ENCODE measurements around the gene RHOG. TPM values are rescaled to one million over a fixed set of nuclear protein-coding genes. Genes with fewer than 3 reads are reported as not detected.

The RHOG gene
- total and polyA plus RNA-seq, 9 of the 15 experiments (the other 6 are each of a cell fraction or from before 2014, with no cell fraction given): 22.6 to 162 (median 80.3) TPM

- TF ChIP-seq, protein P1, sequence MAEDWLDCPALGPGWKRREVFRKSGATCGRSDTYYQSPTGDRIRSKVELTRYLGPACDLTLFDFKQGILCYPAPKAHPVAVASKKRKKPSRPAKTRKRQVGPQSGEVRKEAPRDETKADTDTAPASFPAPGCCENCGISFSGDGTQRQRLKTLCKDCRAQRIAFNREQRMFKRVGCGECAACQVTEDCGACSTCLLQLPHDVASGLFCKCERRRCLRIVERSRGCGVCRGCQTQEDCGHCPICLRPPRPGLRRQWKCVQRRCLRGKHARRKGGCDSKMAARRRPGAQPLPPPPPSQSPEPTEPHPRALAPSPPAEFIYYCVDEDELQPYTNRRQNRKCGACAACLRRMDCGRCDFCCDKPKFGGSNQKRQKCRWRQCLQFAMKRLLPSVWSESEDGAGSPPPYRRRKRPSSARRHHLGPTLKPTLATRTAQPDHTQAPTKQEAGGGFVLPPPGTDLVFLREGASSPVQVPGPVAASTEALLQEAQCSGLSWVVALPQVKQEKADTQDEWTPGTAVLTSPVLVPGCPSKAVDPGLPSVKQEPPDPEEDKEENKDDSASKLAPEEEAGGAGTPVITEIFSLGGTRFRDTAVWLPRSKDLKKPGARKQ (CRISPR knock-in tag; IDR thresholded peaks at IDR 0.05): no peak
- TF ChIP-seq ZNF589 (CRISPR knock-in tag; IDR thresholded peaks at IDR 0.05; ENCODE audit: low read depth) (peak; percentile 81; the same call in 1 of the 2 replicates), ZNF79 (CRISPR knock-in tag; IDR thresholded peaks at IDR 0.05; ENCODE audit: low read depth) (no peak), EWSR1 (IDR thresholded peaks at IDR 0.05; ENCODE audit: borderline replicate concordance, low read depth, partially characterized antibody) (no peak), SRSF3 (IDR thresholded peaks at IDR 0.05; ENCODE audit: insufficient read depth, low read length) (no peak), CHD1 (IDR thresholded peaks at IDR 0.05; ENCODE audit: low read length) (no peak), NFE2L1 (tag; IDR thresholded peaks at IDR 0.05; ENCODE audit: borderline replicate concordance, low read depth) (no peak), FUS (optimal IDR thresholded peaks at IDR 0.05; ENCODE audit: low read depth, low read length) (no peak), NFATC3 (IDR thresholded peaks at IDR 0.05) (no peak), SIN3B (IDR thresholded peaks at IDR 0.05; ENCODE audit: low read depth) (no peak), ZNF217 (CRISPR knock-in tag; IDR thresholded peaks at IDR 0.05) (no peak), ZNF507 (tag; conservative IDR thresholded peaks at IDR 0.05) (no peak), HMG20B (CRISPR knock-in tag; IDR thresholded peaks at IDR 0.05) (no peak), ZNF431 (CRISPR knock-in tag; IDR thresholded peaks at IDR 0.05) (no peak), CBFA2T3 (IDR thresholded peaks at IDR 0.05) (peak; percentile 83), ZNF668 (CRISPR knock-in tag; IDR thresholded peaks at IDR 0.05) (no peak), HSF4 (CRISPR knock-in tag; IDR thresholded peaks at IDR 0.05; ENCODE audit: borderline replicate concordance) (no peak), IRF2 (CRISPR knock-in tag; IDR thresholded peaks at IDR 0.05) (no peak), TBL1XR1 (IDR thresholded peaks at IDR 0.05; ENCODE audit: low read length in 2 of 2) (peak; percentile 86 to 87), GABPB1 (CRISPR knock-in tag; IDR thresholded peaks at IDR 0.05) (peak; percentile 54; the same call in 1 of the 2 replicates)
- TF ChIP-seq, protein P2, sequence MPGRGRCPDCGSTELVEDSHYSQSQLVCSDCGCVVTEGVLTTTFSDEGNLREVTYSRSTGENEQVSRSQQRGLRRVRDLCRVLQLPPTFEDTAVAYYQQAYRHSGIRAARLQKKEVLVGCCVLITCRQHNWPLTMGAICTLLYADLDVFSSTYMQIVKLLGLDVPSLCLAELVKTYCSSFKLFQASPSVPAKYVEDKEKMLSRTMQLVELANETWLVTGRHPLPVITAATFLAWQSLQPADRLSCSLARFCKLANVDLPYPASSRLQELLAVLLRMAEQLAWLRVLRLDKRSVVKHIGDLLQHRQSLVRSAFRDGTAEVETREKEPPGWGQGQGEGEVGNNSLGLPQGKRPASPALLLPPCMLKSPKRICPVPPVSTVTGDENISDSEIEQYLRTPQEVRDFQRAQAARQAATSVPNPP (IDR thresholded peaks at IDR 0.05; ENCODE audit: borderline replicate concordance, insufficient read depth, insufficient read length): no peak
- TF ChIP-seq, protein P3, sequence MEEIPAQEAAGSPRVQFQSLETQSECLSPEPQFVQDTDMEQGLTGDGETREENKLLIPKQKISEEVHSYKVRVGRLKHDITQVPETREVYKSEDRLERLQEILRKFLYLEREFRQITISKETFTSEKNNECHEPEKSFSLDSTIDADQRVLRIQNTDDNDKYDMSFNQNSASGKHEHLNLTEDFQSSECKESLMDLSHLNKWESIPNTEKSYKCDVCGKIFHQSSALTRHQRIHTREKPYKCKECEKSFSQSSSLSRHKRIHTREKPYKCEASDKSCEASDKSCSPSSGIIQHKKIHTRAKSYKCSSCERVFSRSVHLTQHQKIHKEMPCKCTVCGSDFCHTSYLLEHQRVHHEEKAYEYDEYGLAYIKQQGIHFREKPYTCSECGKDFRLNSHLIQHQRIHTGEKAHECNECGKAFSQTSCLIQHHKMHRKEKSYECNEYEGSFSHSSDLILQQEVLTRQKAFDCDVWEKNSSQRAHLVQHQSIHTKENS (CRISPR knock-in tag; IDR thresholded peaks at IDR 0.05): no peak
Measured at GRCh38 chr11:3834664-3835461, 5.9 kb downstream of the RHOG start (continued).

Measured in K562 (cell line).